ENCODE data around the gene TCL1A.

Gene TCL1A

DNA sequence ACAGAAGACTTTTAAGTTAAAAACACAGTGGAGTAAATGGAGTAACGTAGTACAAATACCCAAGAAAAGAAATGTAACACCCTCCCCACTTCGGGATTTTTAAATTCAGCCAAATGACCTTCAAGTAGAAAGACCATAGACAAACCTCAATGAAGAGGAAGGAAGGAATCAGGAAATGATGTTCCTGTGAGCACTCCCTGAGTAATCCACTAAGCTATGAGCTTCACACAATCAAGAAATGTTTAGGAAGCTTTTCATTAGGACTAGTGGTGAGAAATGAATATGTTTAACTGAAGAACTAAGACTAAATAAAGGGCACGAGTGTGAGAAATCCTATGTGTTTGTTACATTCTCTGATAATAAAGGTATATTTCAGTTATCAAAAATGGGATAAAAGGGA, 10.1 kb downstream of the TCL1A start:
- ATAC-seq, result no peak

DNA sequence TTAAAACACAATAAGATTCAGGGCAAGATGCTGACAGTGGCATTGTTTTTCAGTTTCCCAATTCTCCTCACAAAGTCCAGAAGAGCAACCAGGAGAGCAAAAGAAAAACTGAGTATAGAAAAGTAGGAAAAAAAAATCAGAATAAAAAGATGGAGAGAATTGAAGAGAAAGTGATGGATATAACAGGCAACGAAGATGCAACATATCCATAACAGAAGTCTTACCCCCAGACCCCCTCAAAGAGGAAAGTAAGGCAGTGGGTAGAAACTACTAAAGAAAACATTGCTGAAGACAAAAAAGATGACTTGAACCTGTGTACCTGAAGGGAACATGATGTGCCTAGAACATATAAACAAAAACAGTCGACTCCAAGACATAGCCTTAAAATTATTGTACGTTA, 10.6 kb downstream of the TCL1A start:
- ATAC-seq, result no peak

DNA sequence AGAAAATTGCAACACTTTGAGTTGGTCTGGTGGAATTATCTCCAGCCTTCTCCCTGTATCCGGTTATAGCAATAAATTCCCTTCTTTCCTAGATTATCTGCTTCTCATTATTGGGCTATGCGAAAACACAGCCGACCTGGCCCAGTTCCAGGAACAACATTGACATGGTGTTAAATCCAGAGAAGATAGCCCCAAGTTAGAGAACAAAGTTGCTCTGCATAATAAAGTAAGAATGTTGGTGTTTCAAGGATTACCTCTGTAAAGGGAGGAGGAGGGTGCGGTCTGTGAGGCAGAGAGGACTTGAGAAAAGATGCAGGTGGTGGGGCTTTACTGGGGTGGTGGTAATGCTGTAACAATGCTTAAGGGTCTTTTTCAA, 12.1 kb downstream of the TCL1A start:
- no peak for ATAC-seq

- ATAC-seq, result no peak
These were observed 13.5 kb downstream of the TCL1A start for GRCh38 chr14:95700221-95700976.

- no peak for ATAC-seq
These were observed 14.5 kb downstream of the TCL1A start for GRCh38 chr14:95699412-95699811.

DNA sequence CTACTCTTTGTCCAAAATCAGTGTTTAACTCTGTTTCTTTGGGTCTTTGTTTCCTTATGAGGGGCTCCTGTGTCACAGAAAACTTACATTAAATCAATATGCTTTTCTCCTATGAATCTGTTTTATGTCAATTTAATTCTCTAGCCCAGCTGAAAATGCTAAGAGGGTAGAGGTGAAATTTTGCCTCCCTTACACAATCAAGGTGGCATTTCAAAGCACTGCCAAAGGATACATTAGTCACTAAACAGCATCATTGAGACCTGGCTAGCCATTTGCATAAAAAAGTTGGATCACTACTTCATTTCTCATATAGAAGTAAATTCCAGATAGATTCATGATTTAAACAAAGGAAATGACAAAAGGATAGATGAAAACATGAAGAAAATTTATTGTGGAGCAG, 15.6 kb downstream of the TCL1A start:
- no peak for ATAC-seq

- ATAC-seq, result no peak
These were observed 16.2 kb downstream of the TCL1A start for GRCh38 chr14:95697764-95698163.

- ATAC-seq, result no peak
These were observed 17.2 kb downstream of the TCL1A start for GRCh38 chr14:95696741-95697140.

DNA sequence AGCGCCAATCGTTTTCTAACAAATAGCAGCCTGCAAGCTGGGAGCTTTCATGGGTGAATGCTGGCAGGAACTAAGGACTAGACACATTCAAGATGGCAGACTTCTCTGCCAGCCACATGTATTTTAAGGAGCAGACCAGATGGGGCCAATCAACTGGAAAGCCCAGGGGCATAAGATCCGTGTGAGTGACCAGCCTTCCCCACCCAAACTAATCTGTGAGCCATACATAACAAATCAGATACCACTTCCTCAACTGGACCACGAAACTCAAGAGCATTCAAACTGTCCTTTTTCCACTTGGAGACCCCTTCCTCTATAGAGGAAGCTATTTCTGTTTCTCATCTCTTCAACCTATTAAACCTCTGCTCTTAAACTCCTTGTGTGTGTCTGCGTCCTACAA, 18.0 kb downstream of the TCL1A start:
- ATAC-seq, result no peak

DNA sequence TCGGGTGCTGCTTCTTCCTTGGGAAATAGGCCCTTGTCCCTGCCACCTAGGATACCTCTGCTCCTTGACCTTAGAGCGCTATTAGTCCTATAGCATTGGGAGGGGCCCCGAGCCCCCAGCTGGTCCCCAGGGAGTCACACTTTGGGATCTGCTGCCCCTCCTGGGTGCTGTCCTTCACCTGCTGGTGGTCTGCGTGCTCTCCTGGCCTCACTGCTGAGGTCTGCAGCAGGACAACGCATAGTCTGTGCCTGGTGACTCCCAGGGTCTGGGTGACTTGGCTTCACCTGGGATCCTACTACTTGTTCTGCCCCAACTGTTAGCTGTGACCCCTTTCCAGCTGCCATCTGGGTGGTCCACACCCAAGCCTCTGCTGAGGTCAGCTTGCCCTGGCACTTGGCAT, 18.9 kb downstream of the TCL1A start:
- ATAC-seq, result no peak

GRCh38 chr14:95692109-95692508, 21.8 kb downstream of the TCL1A start:
- ATAC-seq, result no peak

- ATAC-seq, result no peak
These were observed 22.3 kb downstream of the TCL1A start for GRCh38 chr14:95691591-95691990.

DNA sequence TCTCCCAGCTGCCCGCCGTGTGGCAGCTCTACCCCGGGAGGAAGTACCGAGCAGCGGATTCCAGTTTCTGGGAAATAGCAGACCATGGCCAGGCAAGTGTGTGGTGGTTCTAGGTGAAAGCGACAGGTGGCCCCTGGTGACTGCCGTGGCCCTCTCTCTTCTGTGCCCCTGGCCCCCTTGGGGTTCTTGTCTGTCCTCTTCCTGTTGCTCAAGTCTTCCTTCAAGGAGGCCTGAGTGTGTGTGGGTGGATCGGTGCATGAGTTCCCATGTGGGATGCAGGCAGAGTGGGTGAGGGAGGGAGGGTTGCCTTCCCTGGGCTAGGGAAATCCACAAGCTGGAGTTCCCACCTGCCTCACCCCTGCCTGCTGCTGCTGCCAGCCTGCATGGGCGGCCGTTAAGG, 23.1 kb downstream of the TCL1A start:
- no peak for ATAC-seq

GRCh38 chr14:95689441-95689840, 24.5 kb downstream of the TCL1A start:
- no peak for ATAC-seq

GRCh38 chr14:95686935-95687334, 27.0 kb downstream of the TCL1A start:
- ATAC-seq, result no peak

DNA sequence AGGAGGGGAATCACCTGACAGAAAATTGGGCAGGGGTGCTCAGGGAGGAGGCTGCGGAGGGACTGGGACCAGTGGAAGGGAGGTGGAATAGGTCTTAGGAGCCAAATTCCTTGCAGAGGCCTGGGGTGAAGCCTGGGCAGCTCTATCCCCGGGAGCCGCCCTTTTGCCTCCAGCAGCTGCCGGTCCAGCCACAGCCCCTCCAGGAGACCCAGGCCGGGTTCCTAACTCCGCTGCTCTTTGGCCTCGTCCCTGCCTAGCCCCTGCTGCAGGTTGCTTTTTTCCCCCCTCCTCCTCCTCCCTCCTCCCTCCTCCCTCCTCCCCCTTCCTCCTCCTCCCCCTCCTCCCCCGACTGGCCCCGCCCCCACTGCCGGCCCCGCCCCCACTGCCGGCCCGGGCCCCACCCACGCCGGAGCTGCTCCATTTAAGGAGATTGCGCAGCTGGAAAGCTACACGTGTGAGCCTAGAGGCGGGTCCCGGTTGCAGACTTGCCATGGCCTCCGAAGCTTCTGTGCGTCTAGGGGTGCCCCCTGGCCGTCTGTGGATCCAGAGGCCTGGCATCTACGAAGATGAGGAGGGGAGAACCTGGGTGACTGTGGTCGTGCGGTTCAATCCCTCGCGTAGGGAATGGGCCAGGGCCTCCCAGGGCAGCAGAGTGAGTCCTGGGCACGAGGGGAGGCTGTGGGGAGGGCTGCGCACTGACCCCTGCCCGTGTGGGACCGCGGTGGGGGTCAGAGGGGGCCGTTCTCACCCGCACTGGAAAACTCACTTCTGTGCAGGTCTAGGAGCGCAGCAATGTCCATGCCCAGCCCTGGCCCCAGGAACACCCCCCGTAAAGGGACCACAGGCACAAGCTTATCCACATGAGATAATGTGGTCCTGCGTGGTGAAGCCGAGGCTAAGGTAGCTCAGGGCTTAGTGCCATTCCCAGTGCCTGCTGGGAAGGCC, 27.7 kb downstream of the TCL1A start, which contains the start of gene TCL1B:
TCL1B (plus strand) TSS at position 449 of the 945 bp plus-strand sequence; CDS start at position 491, 42 bp downstream.
- ATAC-seq, result no peak

- peak; percentile 25 to 36 for ATAC-seq
These were observed 30.1 kb downstream of the TCL1A start for GRCh38 chr14:95683793-95684192.

- no peak for ATAC-seq
These were observed 32.8 kb downstream of the TCL1A start for GRCh38 chr14:95681153-95681552.

DNA sequence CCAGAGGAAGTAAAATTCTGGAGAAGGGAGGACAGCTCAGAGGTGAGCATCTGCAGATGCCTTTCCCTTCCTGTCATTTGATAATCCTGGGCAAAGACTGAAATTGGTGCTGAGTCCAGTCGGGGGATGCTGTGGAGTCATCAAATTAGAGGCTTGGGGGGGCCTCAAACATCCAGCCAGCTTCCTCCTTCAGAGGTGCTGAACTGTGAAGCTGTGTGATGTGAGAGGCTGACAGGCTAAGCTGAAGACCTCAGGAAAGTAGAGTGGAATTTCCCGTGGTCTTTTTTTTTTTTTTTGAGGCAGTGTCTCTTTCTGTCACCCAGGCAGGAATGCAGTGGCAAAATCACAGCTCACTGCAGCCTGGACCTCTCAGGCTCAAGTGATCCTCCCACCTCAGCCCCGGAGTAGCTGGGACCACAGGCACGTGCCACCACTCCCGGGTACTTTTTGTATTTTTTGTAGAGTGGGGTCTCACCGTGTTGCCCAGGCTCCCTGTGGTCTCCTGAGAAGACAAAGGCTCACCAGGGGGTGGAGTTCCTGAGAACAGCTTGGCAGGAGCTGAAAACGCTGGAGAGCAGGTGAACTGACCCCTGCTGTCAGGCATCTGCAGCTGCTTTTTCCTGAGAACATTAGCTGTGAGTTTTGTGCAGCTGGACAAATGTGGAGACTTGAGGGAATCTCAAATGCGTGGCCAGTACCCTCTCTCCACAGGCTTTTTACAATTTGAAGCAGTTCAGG, 33.8 kb downstream of the TCL1A start:
- no peak for ATAC-seq

DNA sequence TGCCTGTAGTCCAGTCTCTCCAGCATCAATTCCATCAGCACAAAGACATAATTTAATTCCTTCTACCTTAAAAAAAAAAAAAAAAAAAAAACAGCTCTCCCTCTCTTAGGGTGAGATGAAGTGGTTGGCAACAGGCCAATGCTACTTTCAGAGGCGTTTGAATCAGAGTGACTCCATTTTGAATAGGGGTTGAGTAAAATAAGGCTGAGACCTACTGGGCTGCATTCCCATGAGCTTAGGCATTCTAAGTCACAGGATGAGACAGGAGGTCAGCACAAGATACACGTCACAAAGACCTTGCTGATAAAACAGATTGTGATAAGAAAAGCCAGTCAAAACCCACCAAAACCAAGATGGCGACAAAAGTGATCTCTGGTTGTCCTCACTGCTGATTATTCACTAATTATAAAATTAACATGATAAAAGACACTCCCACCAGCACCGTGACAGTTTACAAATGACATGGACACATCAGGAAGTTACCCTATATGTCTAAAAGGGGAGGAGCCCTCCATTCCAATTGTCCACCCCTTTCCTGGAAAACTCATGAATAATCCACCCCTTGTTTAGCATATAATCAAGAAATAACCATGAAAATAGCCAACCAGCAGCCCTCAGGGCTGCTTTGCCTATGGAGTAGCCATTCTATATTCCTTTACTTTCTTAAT, 34.6 kb downstream of the TCL1A start:
- ATAC-seq, result no peak

DNA sequence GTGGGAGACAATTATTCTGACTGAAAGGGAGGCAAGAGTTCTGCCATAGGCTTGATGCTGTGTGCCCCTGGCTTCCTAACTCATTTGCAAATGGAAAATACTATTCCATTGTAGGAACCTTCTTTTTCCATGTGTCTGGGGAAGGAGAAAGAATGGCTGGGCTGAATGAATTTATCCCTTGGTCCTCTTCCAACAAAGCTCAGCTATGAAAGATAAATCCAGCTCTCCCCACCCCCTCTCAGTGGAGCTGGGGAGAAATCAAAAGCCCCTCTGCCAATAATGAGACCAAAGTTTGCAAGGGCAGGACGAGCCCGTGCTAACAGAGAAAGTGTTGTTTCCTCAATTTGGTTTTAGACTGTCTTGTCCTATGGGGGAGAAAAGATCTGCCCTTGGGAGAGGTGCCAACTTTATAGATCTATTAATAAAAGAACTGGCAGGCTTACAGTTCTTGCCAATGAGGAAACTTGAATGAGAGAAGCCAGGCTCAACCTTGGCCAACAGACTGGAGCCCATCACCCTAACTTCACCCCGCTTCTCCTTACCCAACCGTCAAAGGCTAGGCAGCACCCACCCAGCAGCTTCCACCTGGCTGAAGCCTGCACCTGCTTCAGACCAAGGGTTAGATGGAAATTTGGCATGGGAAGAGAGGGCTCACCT, 36.6 kb downstream of the TCL1A start:
- no peak for ATAC-seq

DNA sequence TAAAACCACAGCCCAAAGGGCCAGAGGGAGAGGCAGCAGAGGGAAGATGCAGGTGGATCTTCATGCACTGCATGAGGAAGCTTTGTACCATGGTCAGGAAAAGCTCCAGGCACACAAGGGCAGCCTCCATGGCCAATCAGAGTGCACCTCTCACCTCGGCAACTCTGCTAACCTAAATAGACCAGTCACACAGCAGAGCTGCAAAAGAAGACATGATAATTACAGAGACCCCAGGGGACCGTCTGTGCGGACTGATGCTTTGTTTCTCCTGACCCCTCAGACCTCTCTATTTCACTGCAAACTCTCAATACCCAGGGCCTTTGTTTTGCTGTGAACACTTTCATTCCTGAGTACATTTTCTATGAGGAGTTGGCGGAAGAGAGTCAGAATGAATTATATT, 38.4 kb downstream of the TCL1A start:
- ATAC-seq, result no peak

Data from activated CD4-positive, CD25-positive, alpha-beta regulatory T cell treated with anti-CD3 and anti-CD28 coated beads, Interleukin-2, amount 50 U/mL, for 24 hours (primary cell).